ENCODE results near the gene BANP.
"Not testable (repeated sequence)": the region's sequence is repeated elsewhere in the genome, so short reads cannot be mapped to it uniquely, and the experiment has no call there.

DNA sequence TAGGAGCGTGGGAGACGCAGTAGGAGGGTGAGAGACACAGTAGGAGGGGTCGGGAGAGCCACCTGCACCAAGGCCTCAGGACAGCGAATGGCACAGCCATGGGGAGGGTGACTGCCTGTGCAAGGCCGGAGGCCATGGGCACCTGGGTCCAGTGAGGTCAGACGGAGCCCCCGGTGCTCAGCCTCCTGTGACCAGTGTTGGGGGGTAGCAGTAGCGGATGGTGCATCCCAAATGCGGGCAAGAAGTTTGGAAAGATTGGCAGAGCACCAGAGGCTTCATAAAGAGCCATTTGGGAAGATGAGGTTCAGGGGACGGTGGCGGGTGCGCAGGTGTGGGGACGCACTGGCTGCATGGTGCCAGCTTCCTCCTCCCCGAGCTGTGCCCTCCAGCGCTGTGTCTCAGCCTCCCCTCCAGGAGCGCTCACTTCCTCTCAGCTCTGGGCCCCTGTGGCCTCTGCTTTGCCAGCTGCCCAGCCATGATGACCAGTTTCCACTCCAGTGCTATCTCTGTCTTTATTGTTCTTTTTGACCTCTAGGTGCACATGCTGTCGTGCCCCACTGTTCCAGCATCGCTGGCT lies 90.8 kb downstream of the BANP start:
- TF ChIP-seq, protein P1, sequence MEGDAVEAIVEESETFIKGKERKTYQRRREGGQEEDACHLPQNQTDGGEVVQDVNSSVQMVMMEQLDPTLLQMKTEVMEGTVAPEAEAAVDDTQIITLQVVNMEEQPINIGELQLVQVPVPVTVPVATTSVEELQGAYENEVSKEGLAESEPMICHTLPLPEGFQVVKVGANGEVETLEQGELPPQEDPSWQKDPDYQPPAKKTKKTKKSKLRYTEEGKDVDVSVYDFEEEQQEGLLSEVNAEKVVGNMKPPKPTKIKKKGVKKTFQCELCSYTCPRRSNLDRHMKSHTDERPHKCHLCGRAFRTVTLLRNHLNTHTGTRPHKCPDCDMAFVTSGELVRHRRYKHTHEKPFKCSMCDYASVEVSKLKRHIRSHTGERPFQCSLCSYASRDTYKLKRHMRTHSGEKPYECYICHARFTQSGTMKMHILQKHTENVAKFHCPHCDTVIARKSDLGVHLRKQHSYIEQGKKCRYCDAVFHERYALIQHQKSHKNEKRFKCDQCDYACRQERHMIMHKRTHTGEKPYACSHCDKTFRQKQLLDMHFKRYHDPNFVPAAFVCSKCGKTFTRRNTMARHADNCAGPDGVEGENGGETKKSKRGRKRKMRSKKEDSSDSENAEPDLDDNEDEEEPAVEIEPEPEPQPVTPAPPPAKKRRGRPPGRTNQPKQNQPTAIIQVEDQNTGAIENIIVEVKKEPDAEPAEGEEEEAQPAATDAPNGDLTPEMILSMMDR (IDR thresholded peaks at IDR 0.05; ENCODE audit: borderline replicate concordance, extremely low read depth, low read length, poor library complexity, severe bottlenecking) = not testable (repeated sequence)
- TF ChIP-seq EZH2 (IDR thresholded peaks at IDR 0.05; ENCODE audit: borderline replicate concordance, low read depth, low read length, severe bottlenecking) = not testable (repeated sequence)
